B cell (primary cell): ENCODE results near the gene QSOX2. TPM values are rescaled to one million over a fixed set of nuclear protein-coding genes. Genes with fewer than 3 reads are reported as not detected.

Experiments used
- ATAC-seq: fragments of 200-7000 bp; cut with Tn5 transposase; one replicate; pipeline ENCODE4 v1.10.0; 2021; ENCODE audit warnings: low read depth, mild to moderate bottlenecking, moderate number of reproducible peaks, moderate library complexity
- CTCF ChIA-PET: fragments of 350-600 bp; sonication (Branson Sonifier 250); formaldehyde crosslinking; loops from one replicate; lab custom pipeline; 2021; ENCODE audit warnings: antibody characterized with exemption, inconsistent platforms; lab: Charles Lee
- POLR2A ChIA-PET: fragments of 350-600 bp; sonication (Branson Sonifier 250); formaldehyde crosslinking; loops from one replicate; lab custom pipeline; 2021; ENCODE audit warnings: antibody characterized with exemption; lab: Charles Lee
- DNase-seq: peaks from one replicate; pipeline ENCODE4 v3.0.0; 2013
- H2AFZ ChIP-seq: 2 replicates; pipeline ENCODE4 v1.6.1; 2012; ENCODE audit warnings: mild to moderate bottlenecking, low read depth, low read length; ENCODE audit not compliant: insufficient read depth, poor library complexity, severe bottlenecking
- H3K27ac ChIP-seq, 2 donors: 1 replicate in 1 of 2; 2 replicates in 1 of 2; pipeline ENCODE4 v1.5.1; 2012 to 2013; ENCODE audit warnings: low read length in 2 of 2, mild to moderate bottlenecking in 2 of 2, moderate library complexity in 1 of 2
- H3K27me3 ChIP-seq, 4 experiments: fragments of 200-600 bp in 1 of 4; sonication (generic) in 1 of 4; replicated peaks in 1 of 4; 1 replicate in 2 of 4; 2 replicates in 2 of 4; pipeline versions ENCODE4 v1.6.1 to v1.7.0; 2013 to 2016; ENCODE audit warnings: low read length in 3 of 4, mild to moderate bottlenecking in 2 of 4, mixed read lengths in 1 of 4, moderate library complexity in 1 of 4; ENCODE audit not compliant: insufficient read depth in 4 of 4, control insufficient read depth in 3 of 4; ENCODE audit errors: control extremely low read depth in 1 of 4
- H3K36me3 ChIP-seq, 2 experiments: replicated peaks in 1 of 2; 1 replicate in 1 of 2; 2 replicates in 1 of 2; pipeline versions ENCODE4 v1.6.1 to v1.7.1; 2013; ENCODE audit warnings: low read length in 1 of 2; ENCODE audit not compliant: insufficient read depth in 2 of 2, control insufficient read depth in 1 of 2; ENCODE audit errors: control extremely low read depth in 1 of 2, extremely low read depth in 1 of 2
- H3K4me1 ChIP-seq, 2 donors: fragments of 200-600 bp in 1 of 2; sonication (generic) in 1 of 2; 1 replicate in 1 of 2; 2 replicates in 1 of 2; pipeline versions ENCODE4 v1.5.1 to v1.6.1; 2013 to 2017; ENCODE audit warnings: low read length in 2 of 2; ENCODE audit not compliant: control insufficient read depth in 2 of 2, insufficient read depth in 2 of 2
- H3K4me2 ChIP-seq: replicated peaks from 2 replicates; pipeline ENCODE3; 2012; ENCODE audit warnings: mild to moderate bottlenecking, low read depth, low read length; ENCODE audit not compliant: poor library complexity, severe bottlenecking
- H3K4me3 ChIP-seq, 5 experiments: fragments of 200-600 bp in 1 of 5; sonication (generic) in 1 of 5; 1 replicate in 3 of 5; 2 replicates in 2 of 5; pipeline versions ENCODE4 v1.5.1 to v1.7.0; 2011 to 2016; ENCODE audit warnings: low read length in 4 of 5, mild to moderate bottlenecking in 4 of 5, low read depth in 2 of 5, control low read depth in 1 of 5, moderate library complexity in 1 of 5; ENCODE audit not compliant: insufficient read depth in 1 of 5; ENCODE audit errors: control extremely low read depth in 1 of 5, extremely low read depth in 1 of 5
- H3K79me2 ChIP-seq: fragments of 200-600 bp; sonication (generic); one replicate; pipeline ENCODE4 v1.6.0; 2016; ENCODE audit warnings: low read length; ENCODE audit not compliant: control insufficient read depth, insufficient read depth
- H3K9ac ChIP-seq: fragments of 200-600 bp; sonication (generic); 2 replicates; pipeline ENCODE4 v1.6.1; 2017; ENCODE audit warnings: mild to moderate bottlenecking, low read length, moderate library complexity
- H3K9me3 ChIP-seq, 3 donors: one replicate each; pipeline versions ENCODE4 v1.6.1 to v1.7.1; 2013; ENCODE audit warnings: low read length in 2 of 3; ENCODE audit not compliant: control insufficient read depth in 2 of 3, insufficient read depth in 1 of 3; ENCODE audit errors: control extremely low read depth in 1 of 3
- H4K20me1 ChIP-seq: 2 replicates; pipeline ENCODE4 v1.6.0; 2012; ENCODE audit warnings: mild to moderate bottlenecking, low read length; ENCODE audit not compliant: insufficient read depth, control insufficient read depth, poor library complexity, severe bottlenecking
- H3K27ac Mint-ChIP-seq: one replicate; pipeline ENCODE4 v1.8.0; 2021; ENCODE audit warnings: mixed read lengths
- H3K27me3 Mint-ChIP-seq: one replicate; pipeline ENCODE4 v1.8.0; 2021; ENCODE audit warnings: mixed read lengths
- H3K4me1 Mint-ChIP-seq: one replicate; pipeline ENCODE4 v1.8.0; 2021; ENCODE audit warnings: mixed read lengths
- H3K4me3 Mint-ChIP-seq: one replicate; pipeline ENCODE4 v1.8.0; 2021; ENCODE audit warnings: mixed read lengths
- H3K9me3 Mint-ChIP-seq: one replicate; pipeline ENCODE4 v1.8.0; 2022; ENCODE audit warnings: mixed read lengths; ENCODE audit not compliant: insufficient read depth
- EZH2 ChIP-seq: IDR thresholded peaks from 2 replicates; pipeline ENCODE4 v1.6.1; 2012; ENCODE audit warnings: borderline replicate concordance, low read depth, mild to moderate bottlenecking, moderate library complexity, low read length; ENCODE audit not compliant: insufficient read depth, poor library complexity, severe bottlenecking
- WGBS: methylation state at CpG from one replicate; pipeline ENCODE4 v1.1.5; 2013; ENCODE audit warnings: missing lambda C conversion rate; ENCODE audit not compliant: insufficient coverage; 5-methylcytosine and 5-hydroxymethylcytosine counted together
- intact Hi-C: fragments of 100-400 bp; cut with micrococcal nuclease; formaldehyde crosslinking; loops from one replicate; pipeline ENCODE4 v1.10.0; 2022
- polyA plus RNA-seq: library from polyadenylated mRNA; depleted of rRNA; stranded (reverse); fragments of >200 nt; gene quantifications from 2 replicates; pipeline ENCODE4 v1.2.3, GENCODE V29; 2012
- total RNA-seq, 2 donors: library from RNA; stranded (reverse); fragments of 120-200 nt in 1 of 2; gene quantifications; 1 replicate in 1 of 2; 2 replicates in 1 of 2; pipeline versions ENCODE4 v1.2.3 to v1.2.4, GENCODE V29; 2013 to 2022
- TF ChIP-seq, protein P1 (sequence below): fragments of 200-600 bp; IDR thresholded peaks from one replicate; pipeline ENCODE4 v1.8.0; 2022; ENCODE audit warnings: antibody characterized with exemption, mild to moderate bottlenecking

The QSOX2 gene
- total and polyA plus RNA-seq, 2 donors (not counting 1 experiment from before 2014, with no cell fraction given): 62.9 to 139 TPM

DNA sequence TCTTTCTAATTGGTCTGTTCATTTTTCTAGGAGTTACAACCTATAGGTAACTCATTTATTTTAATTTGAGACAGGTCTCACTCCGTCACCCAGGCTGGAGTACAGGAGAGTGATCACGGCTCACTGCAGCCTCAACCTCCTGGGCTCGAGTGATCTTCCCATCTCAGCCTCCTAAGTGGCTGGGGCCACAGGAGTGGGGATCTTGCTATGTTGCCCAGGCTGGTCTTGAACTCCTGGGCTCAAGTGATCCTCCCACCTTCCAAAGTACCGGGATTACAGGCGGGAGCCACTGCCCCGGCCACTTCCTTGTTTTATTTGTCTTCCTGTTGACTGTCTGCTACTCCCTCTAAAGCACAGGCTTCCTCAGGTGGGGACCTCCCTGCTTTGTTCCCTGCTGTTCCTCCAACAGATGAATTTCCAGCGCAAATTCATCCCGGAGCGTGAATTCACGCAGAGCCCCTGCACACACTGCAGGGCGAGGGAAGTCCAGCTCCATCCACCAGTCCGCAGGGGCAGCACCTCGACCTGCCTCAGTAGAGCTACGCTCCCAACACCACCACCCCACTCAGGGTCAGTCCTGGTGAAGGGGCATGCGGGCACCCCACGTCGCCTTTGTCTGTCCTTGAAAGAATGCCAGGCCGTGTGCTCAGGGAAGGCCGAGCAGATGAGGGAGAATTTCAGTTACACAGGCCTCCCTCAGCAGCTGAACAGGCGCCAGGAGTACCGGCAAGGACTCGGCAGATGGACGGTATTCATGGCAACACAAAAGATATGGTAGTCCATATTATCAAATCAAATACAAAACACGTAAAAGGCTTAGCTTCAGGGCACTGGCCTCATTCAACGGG, 6.3 kb downstream of the QSOX2 start:
- ChIA-PET POLR2A (interaction anchor here (0.5 to 3.6 kb wide), 4 partner anchors 13 to 75 kb away, joined by 3 to 53 read pairs (median 4); no protein-coding TSS in a partner anchor), CTCF (interaction anchor here (0.7 to 8.5 kb wide), 10 partner anchors 8 to 70 kb away, joined by 3 to 102 read pairs (median 4); no protein-coding TSS in a partner anchor)
- peaks cover 69 to 89% of the 10 kb centered on the region in 2 donors for H3K4me1 ChIP-seq
- ATAC-seq (no peak), DNase-seq (no peak)
- peaks cover 96% of the 10 kb centered on the region for H3K79me2 ChIP-seq
- peak overlapping the region; percentile 86 for H3K4me2 ChIP-seq
- peak overlapping the region; percentile 94 for H3K4me3 Mint-ChIP-seq
- no peaks in the 10 kb centered on the region for H3K27me3 Mint-ChIP-seq
- no peak for TF ChIP-seq EZH2
- TF ChIP-seq, protein P1, sequence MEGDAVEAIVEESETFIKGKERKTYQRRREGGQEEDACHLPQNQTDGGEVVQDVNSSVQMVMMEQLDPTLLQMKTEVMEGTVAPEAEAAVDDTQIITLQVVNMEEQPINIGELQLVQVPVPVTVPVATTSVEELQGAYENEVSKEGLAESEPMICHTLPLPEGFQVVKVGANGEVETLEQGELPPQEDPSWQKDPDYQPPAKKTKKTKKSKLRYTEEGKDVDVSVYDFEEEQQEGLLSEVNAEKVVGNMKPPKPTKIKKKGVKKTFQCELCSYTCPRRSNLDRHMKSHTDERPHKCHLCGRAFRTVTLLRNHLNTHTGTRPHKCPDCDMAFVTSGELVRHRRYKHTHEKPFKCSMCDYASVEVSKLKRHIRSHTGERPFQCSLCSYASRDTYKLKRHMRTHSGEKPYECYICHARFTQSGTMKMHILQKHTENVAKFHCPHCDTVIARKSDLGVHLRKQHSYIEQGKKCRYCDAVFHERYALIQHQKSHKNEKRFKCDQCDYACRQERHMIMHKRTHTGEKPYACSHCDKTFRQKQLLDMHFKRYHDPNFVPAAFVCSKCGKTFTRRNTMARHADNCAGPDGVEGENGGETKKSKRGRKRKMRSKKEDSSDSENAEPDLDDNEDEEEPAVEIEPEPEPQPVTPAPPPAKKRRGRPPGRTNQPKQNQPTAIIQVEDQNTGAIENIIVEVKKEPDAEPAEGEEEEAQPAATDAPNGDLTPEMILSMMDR: no peak
- H3K27ac ChIP-seq: peak overlapping the region; percentile 54 to 78
- no peak overlapping the region for H2AFZ ChIP-seq
- H3K4me3 ChIP-seq: peak overlapping the region in 3 of 5 experiments; percentile 11 to 40 (median 26)
- H3K9me3 ChIP-seq: no peaks in the 10 kb centered on the region
- no peaks in the 10 kb centered on the region for H3K9me3 Mint-ChIP-seq
- peak overlapping the region; percentile 90 for H3K27ac Mint-ChIP-seq
- H3K36me3 ChIP-seq: peaks cover 2 to 45% of the 10 kb centered on the region in 2 experiments
- H4K20me1 ChIP-seq: peaks cover 83% of the 10 kb centered on the region
- intact Hi-C loops: loop anchor here (5.0 kb wide), 1 partner anchor 47 kb away; no protein-coding TSS in a partner anchor
- H3K9ac ChIP-seq: peak overlapping the region; percentile 48
- WGBS: 65% methylated on average over 25 of the region's 25 CpGs
- peaks cover 89% of the 10 kb centered on the region for H3K4me1 Mint-ChIP-seq
- H3K27me3 ChIP-seq: no peaks in the 10 kb centered on the region
